Activated CD4-positive, alpha-beta T cell treated with anti-CD3 and anti-CD28 coated beads, Interleukin-2, amount 10 ng/mL, durations not matched to agents 24 days and 14 days (primary cell): ENCODE data around the gene WDR37. TPM values are rescaled to one million over a fixed set of nuclear protein-coding genes. Genes with fewer than 3 reads are reported as not detected.
"Not testable (repeated sequence)": the region's sequence is repeated elsewhere in the genome, so short reads cannot be mapped to it uniquely, and the experiment has no call there.

Experiments used
- DNase-seq: peaks from one replicate; pipeline ENCODE4 v3.0.0; 2022
- H3K27ac Mint-ChIP-seq: one replicate; pipeline ENCODE4 v1.8.0; 2022; ENCODE audit warnings: mild to moderate bottlenecking, mixed read lengths
- H3K27me3 Mint-ChIP-seq: one replicate; pipeline ENCODE4 v1.8.0; 2022; ENCODE audit warnings: mixed read lengths
- H3K36me3 Mint-ChIP-seq: one replicate; pipeline ENCODE4 v1.8.0; 2022; ENCODE audit warnings: low read depth, mild to moderate bottlenecking, mixed read lengths
- H3K4me1 Mint-ChIP-seq: one replicate; pipeline ENCODE4 v1.8.0; 2021; ENCODE audit warnings: mixed read lengths
- H3K4me3 Mint-ChIP-seq: one replicate; pipeline ENCODE4 v1.8.0; 2022; ENCODE audit warnings: mild to moderate bottlenecking, moderate library complexity, mixed read lengths
- H3K9me3 Mint-ChIP-seq: one replicate; pipeline ENCODE4 v1.8.0; 2021; ENCODE audit warnings: mixed read lengths
- intact Hi-C: fragments of 100-400 bp; cut with micrococcal nuclease; formaldehyde crosslinking; loops from one replicate; pipeline ENCODE4 v1.15.1; 2023
- total RNA-seq: library from RNA; stranded (reverse); gene quantifications from 2 replicates; pipeline ENCODE4 v1.2.3, GENCODE V29; 2022

WDR37 gene
- total RNA-seq, 1 donor from 2014 or later: 17.4 TPM

GRCh38 chr10:1048349-1048731 is 7.8 kb upstream of the WDR37 start:
- DNase-seq: peak; percentile 88
- Mint-ChIP-seq H3K4me3 (peak overlapping the region; percentile 95), H3K9me3 (no peaks in the 10 kb centered on the region), H3K36me3 (peaks cover 67% of the 10 kb centered on the region), H3K4me1 (peaks cover 56% of the 10 kb centered on the region), H3K27me3 (no peaks in the 10 kb centered on the region), H3K27ac (peak overlapping the region; percentile 95)
- intact Hi-C loops: loop anchor here (1.0 to 2.0 kb wide), 3 partner anchors 8 to 46 kb away; partner anchors contain the start of gene WDR37

GRCh38 chr10:1048732-1049424 is 7.3 kb upstream of the WDR37 start, which contains the start of gene IDI1:
IDI1 (minus strand) TSS chr10:1049119; CDS start chr10:1049003, 116 bp downstream.
- Mint-ChIP-seq H3K9me3 (no peaks in the 10 kb centered on the region), H3K4me3 (peak within 1 kb of the TSS; percentile 95), H3K36me3 (peaks cover 67% of the 10 kb centered on the region), H3K27ac (peak within 1 kb of the TSS; percentile 95), H3K27me3 (no peaks in the 10 kb centered on the region), H3K4me1 (peaks cover 55% of the 10 kb centered on the region)
- DNase-seq: peak; percentile 99
- intact Hi-C loops: loop anchor here (1.0 to 2.0 kb wide), 5 partner anchors 7 to 118 kb away; partner anchors contain the start of genes GTPBP4, LARP4B and WDR37

- Mint-ChIP-seq H3K4me3 (peak overlapping the region; percentile 95), H3K36me3 (peaks cover 62% of the 10 kb centered on the region), H3K27ac (peak overlapping the region; percentile 95)
These were observed 6.7 kb upstream of the WDR37 start for GRCh38 chr10:1049425-1049958.

GRCh38 chr10:1050145-1050544 is 6.0 kb upstream of the WDR37 start:
- no peak for DNase-seq
- Mint-ChIP-seq H3K4me1 (peaks cover 55% of the 10 kb centered on the region), H3K9me3 (no peaks in the 10 kb centered on the region), H3K27ac (peak overlapping the region; percentile 95), H3K4me3 (peak overlapping the region; percentile 95), H3K36me3 (peaks cover 62% of the 10 kb centered on the region), H3K27me3 (no peaks in the 10 kb centered on the region)
- intact Hi-C loops: no loop called here

More at GRCh38 chr10:1049425-1049958, 6.7 kb upstream of the WDR37 start:
- no peaks in the 10 kb centered on the region for H3K27me3 Mint-ChIP-seq
- DNase-seq: no peak
- intact Hi-C loops: loop anchor here (1.0 to 2.0 kb wide), 3 partner anchors 45 to 118 kb away; partner anchors contain the start of genes GTPBP4 and LARP4B
- peaks cover 55% of the 10 kb centered on the region for H3K4me1 Mint-ChIP-seq
- no peaks in the 10 kb centered on the region for H3K9me3 Mint-ChIP-seq

GRCh38 chr10:1050554-1050953 is 5.6 kb upstream of the WDR37 start:
- H3K9me3 Mint-ChIP-seq: no peaks in the 10 kb centered on the region
- intact Hi-C loops: no loop called here
- peak overlapping the region; percentile 80 for H3K27ac Mint-ChIP-seq
- H3K36me3 Mint-ChIP-seq: peaks cover 59% of the 10 kb centered on the region
- no peaks in the 10 kb centered on the region for H3K27me3 Mint-ChIP-seq
- H3K4me3 Mint-ChIP-seq: peak overlapping the region; percentile 95
- peak; percentile 78 for DNase-seq
- H3K4me1 Mint-ChIP-seq: peaks cover 53% of the 10 kb centered on the region

- peaks cover 61% of the 10 kb centered on the region for H3K4me1 Mint-ChIP-seq
- no peaks in the 10 kb centered on the region for H3K27me3 Mint-ChIP-seq
- peak overlapping the region; percentile 92 for H3K4me3 Mint-ChIP-seq
- H3K27ac Mint-ChIP-seq: peak overlapping the region; percentile 78
- no peak for DNase-seq
- peaks cover 54% of the 10 kb centered on the region for H3K36me3 Mint-ChIP-seq
- no peaks in the 10 kb centered on the region for H3K9me3 Mint-ChIP-seq
- intact Hi-C loops: loop anchor here (5.0 kb wide), 1 partner anchor 58 kb away; no protein-coding TSS in a partner anchor
These were observed 1.5 kb upstream of the WDR37 start for GRCh38 chr10:1054684-1055083.

- Mint-ChIP-seq H3K36me3 (peaks cover 43% of the 10 kb centered on the region), H3K9me3 (no peaks in the 10 kb centered on the region), H3K27ac (peak overlapping the region; percentile 93), H3K4me1 (peaks cover 73% of the 10 kb centered on the region), H3K27me3 (no peaks in the 10 kb centered on the region), H3K4me3 (peak overlapping the region; percentile 92)
- intact Hi-C loops: loop anchor here (2.0 to 5.0 kb wide), 2 partner anchors 55 to 68 kb away; partner anchors contain the start of gene GTPBP4
- peak; percentile 68 for DNase-seq
These were observed 997 bp downstream of the WDR37 start for GRCh38 chr10:1057106-1057657.

- intact Hi-C loops: loop anchor here (5.0 kb wide), 1 partner anchor 54 kb away; no protein-coding TSS in a partner anchor
- H3K4me3 Mint-ChIP-seq: peak overlapping the region; percentile 92
These were observed 1.8 kb downstream of the WDR37 start for GRCh38 chr10:1058017-1058416.

GRCh38 chr10:1059902-1060301 is 3.7 kb downstream of the WDR37 start:
- Mint-ChIP-seq H3K36me3 (peaks cover 35% of the 10 kb centered on the region), H3K9me3 (no peaks in the 10 kb centered on the region), H3K4me1 (peaks cover 70% of the 10 kb centered on the region), H3K27me3 (no peaks in the 10 kb centered on the region), H3K4me3 (no peak overlapping the region), H3K27ac (peak overlapping the region; percentile 69)
- intact Hi-C loops: loop anchor here (5.0 kb wide), 1 partner anchor 52 kb away; no protein-coding TSS in a partner anchor
- DNase-seq: no peak

More at GRCh38 chr10:1058017-1058416, 1.8 kb downstream of the WDR37 start:
- peak overlapping the region; percentile 93 for H3K27ac Mint-ChIP-seq
- no peak for DNase-seq
- peaks cover 36% of the 10 kb centered on the region for H3K36me3 Mint-ChIP-seq
- no peaks in the 10 kb centered on the region for H3K27me3 Mint-ChIP-seq
- H3K4me1 Mint-ChIP-seq: peaks cover 74% of the 10 kb centered on the region
- H3K9me3 Mint-ChIP-seq: no peaks in the 10 kb centered on the region

GRCh38 chr10:1061930-1062774 is 6.0 kb downstream of the WDR37 start:
- H3K4me3 Mint-ChIP-seq: peak overlapping the region; percentile 53
- peaks cover 65% of the 10 kb centered on the region for H3K4me1 Mint-ChIP-seq
- intact Hi-C loops: no loop called here
- peaks cover 33% of the 10 kb centered on the region for H3K36me3 Mint-ChIP-seq
- peak overlapping the region; percentile 68 for H3K27ac Mint-ChIP-seq
- no peaks in the 10 kb centered on the region for H3K9me3 Mint-ChIP-seq
- no peaks in the 10 kb centered on the region for H3K27me3 Mint-ChIP-seq
- no peak for DNase-seq

- no peaks in the 10 kb centered on the region for H3K27me3 Mint-ChIP-seq
- DNase-seq: peak; percentile 75
- peaks cover 29% of the 10 kb centered on the region for H3K36me3 Mint-ChIP-seq
- peak overlapping the region; percentile 68 for H3K27ac Mint-ChIP-seq
- intact Hi-C loops: no loop called here
- peaks cover 61% of the 10 kb centered on the region for H3K4me1 Mint-ChIP-seq
- peak overlapping the region; percentile 53 for H3K4me3 Mint-ChIP-seq
- H3K9me3 Mint-ChIP-seq: no peaks in the 10 kb centered on the region
These were observed 7.2 kb downstream of the WDR37 start for GRCh38 chr10:1063232-1063865.

- Mint-ChIP-seq H3K4me3 (no peak overlapping the region), H3K4me1 (peaks cover 64% of the 10 kb centered on the region), H3K36me3 (peaks cover 28% of the 10 kb centered on the region), H3K9me3 (no peaks in the 10 kb centered on the region), H3K27ac (no peak overlapping the region), H3K27me3 (no peaks in the 10 kb centered on the region)
- intact Hi-C loops: no loop called here
- DNase-seq: no peak
These were observed 8.7 kb downstream of the WDR37 start for GRCh38 chr10:1064964-1065247.

- peaks cover 25% of the 10 kb centered on the region for H3K36me3 Mint-ChIP-seq
- intact Hi-C loops, H3K4me3 Mint-ChIP-seq, H3K27me3 Mint-ChIP-seq, H3K9me3 Mint-ChIP-seq, H3K27ac Mint-ChIP-seq, DNase-seq: not testable (repeated sequence)
- H3K4me1 Mint-ChIP-seq: peaks cover 52% of the 10 kb centered on the region
These were observed 10.5 kb downstream of the WDR37 start for GRCh38 chr10:1066734-1067133.
